HepG2 (cell line): Measurements from ENCODE around the gene CEP55. TPM values are rescaled to one million over a fixed set of nuclear protein-coding genes. Genes with fewer than 3 reads are reported as not detected.

Experiments used
- ATAC-seq: fragments of 200-7000 bp; cut with Tn5 transposase; 3 replicates; pipeline ENCODE4 v1.9.1; 2020; ENCODE audit warnings: mild to moderate bottlenecking, moderate library complexity
- BruUV-seq: library from RNA; stranded (reverse); fragments of 400-500 nt; replicated peaks from 2 replicates; lab custom pipeline; 2021; lab: Mats Ljungman, UMichigan
- CTCF ChIA-PET: fragments of 300-600 bp; formaldehyde crosslinking; extraction: SDS; loops from one replicate; lab custom pipeline; 2021; ENCODE audit warnings: low total read pairs, inconsistent platforms, low intra/inter-chr PET ratio; lab: Yijun Ruan, JAX
- POLR2A ChIA-PET: fragments of 350-600 bp; sonication (Branson Sonifier 250); formaldehyde crosslinking; loops from one replicate; lab custom pipeline; 2020; ENCODE audit warnings: antibody characterized with exemption, inconsistent platforms; lab: Yijun Ruan, JAX
- DNase-seq: peaks from one replicate; pipeline ENCODE4 v3.0.0-alpha.2; 2015; ENCODE audit warnings: low spot score
- FAIRE-seq: peaks from 3 replicates; lab custom pipeline; 2011; peaks lifted over from hg19 to GRCh38; lab: Jason Lieb, UNC
- H2AFZ ChIP-seq: one replicate; pipeline ENCODE4 v1.6.1; 2011; ENCODE audit warnings: low read length, inconsistent platforms
- H3K27ac ChIP-seq: fragments of 300-600 bp; 3 replicates; pipeline ENCODE4 v1.8.0; 2011; ENCODE audit warnings: mixed run types, mild to moderate bottlenecking, mixed read lengths, low read length, inconsistent platforms; ENCODE audit not compliant: insufficient read depth; ENCODE audit errors: extremely low read length
- H3K27me3 ChIP-seq, 2 experiments: fragments of 200-600 bp in 1 of 2; 2 replicates in 1 of 2; 3 replicates in 1 of 2; pipeline versions ENCODE4 v1.6.0 to v1.8.0; 2011; ENCODE audit warnings: low read length in 2 of 2, mild to moderate bottlenecking in 2 of 2, moderate library complexity in 2 of 2, inconsistent platforms in 1 of 2; ENCODE audit not compliant: insufficient read depth in 2 of 2, control insufficient read depth in 1 of 2
- H3K36me3 ChIP-seq, 2 experiments: fragments of 200-600 bp in 1 of 2; replicated peaks in 1 of 2; 2 replicates in 1 of 2; 3 replicates in 1 of 2; pipeline versions ENCODE4 v1.5.1 to v1.8.0; 2011; ENCODE audit warnings: low read length in 2 of 2, inconsistent platforms in 1 of 2; ENCODE audit not compliant: insufficient read depth in 2 of 2, control insufficient read depth in 1 of 2
- H3K4me1 ChIP-seq: 2 replicates; pipeline ENCODE4 v1.5.1; 2012; ENCODE audit warnings: low read length, inconsistent platforms; ENCODE audit not compliant: insufficient read depth
- H3K4me2 ChIP-seq: 2 replicates; pipeline ENCODE4 v1.6.0; 2011; ENCODE audit warnings: low read depth, low read length, inconsistent platforms
- H3K4me3 ChIP-seq, 3 experiments: fragments of 200-600 bp in 1 of 3; sonication (generic), shearing (Covaris generic) in 1 of 3; replicated peaks in 1 of 3; 2 replicates each; pipeline ENCODE4 v1.5.1; 2011 to 2016; ENCODE audit warnings: low read length in 3 of 3, inconsistent platforms in 2 of 3, low read depth in 2 of 3, mild to moderate bottlenecking in 2 of 3, control low read depth in 1 of 3, mixed read lengths in 1 of 3; ENCODE audit not compliant: insufficient read depth in 1 of 3
- H3K79me2 ChIP-seq: one replicate; pipeline ENCODE4 v1.6.1; 2011; ENCODE audit warnings: low read length, inconsistent platforms; ENCODE audit not compliant: insufficient read depth
- H3K9ac ChIP-seq: 2 replicates; pipeline ENCODE4 v1.6.0; 2011; ENCODE audit warnings: mild to moderate bottlenecking, low read depth, low read length, inconsistent platforms; ENCODE audit not compliant: insufficient read depth
- H3K9me3 ChIP-seq: 2 replicates; pipeline ENCODE4 v1.5.1; 2012; ENCODE audit warnings: mild to moderate bottlenecking, low read length
- H4K20me1 ChIP-seq: 2 replicates; pipeline ENCODE4 v1.6.0; 2011; ENCODE audit warnings: inconsistent platforms, mild to moderate bottlenecking, low read length, moderate library complexity; ENCODE audit not compliant: insufficient read depth
- ASH2L ChIP-seq: fragments of 300-600, 200-600 bp; sonication (generic); IDR thresholded peaks from 2 replicates; pipeline ENCODE4 v1.7.0; 2017; ENCODE audit warnings: low read depth, mild to moderate bottlenecking, moderate library complexity, mixed read lengths, low read length; ENCODE audit not compliant: insufficient read length
- ZNF33A ChIP-seq: sonication (generic); formaldehyde crosslinking; IDR thresholded peaks from 2 replicates; pipeline ENCODE4 v1.5.1; 2020; ENCODE audit warnings: missing genetic modification reagents, mild to moderate bottlenecking, moderate library complexity, borderline replicate concordance
- ZNF543 ChIP-seq: sonication (generic); formaldehyde crosslinking; IDR thresholded peaks from 2 replicates; pipeline ENCODE4 v1.4.0; 2020; ENCODE audit warnings: mild to moderate bottlenecking, missing genetic modification reagents
- WGBS: methylation state at CpG from one replicate; pipeline ENCODE4 v1.1.6; 2017; ENCODE audit warnings: low lambda C conversion rate; 5-methylcytosine and 5-hydroxymethylcytosine counted together
- in situ Hi-C: cut with HindIII; loops from 2 replicates; pipeline ENCODE4 v1.10.0; 2017; ENCODE audit warnings: low pct_unique_long_range_greater_than_20kb; ENCODE audit not compliant: extremely low pct_ligation_motif_present
- intact Hi-C: fragments of 100-400 bp; cut with micrococcal nuclease; formaldehyde crosslinking; loops from one replicate; pipeline ENCODE4 v1.10.0; 2022; ENCODE audit not compliant: unreplicated experiment
- polyA plus RNA-seq, 8 experiments: library from polyadenylated mRNA; depleted of rRNA in 3 of 8; stranded (reverse) in 7 of 8; unstranded in 1 of 8; fragments of >200 nt; fragmentation: Illumina TruSeq in 4 of 8; extraction: Trizol in 4 of 8; gene quantifications; 2 replicates each; pipeline versions ENCODE4 v1.2.1 to v1.2.3, GENCODE V29; 2011 to 2016; ENCODE audit warnings: low read depth in 4 of 8, missing spikeins in 1 of 8, mixed read lengths in 1 of 8; ENCODE audit not compliant: insufficient read depth in 1 of 8
- total RNA-seq, 5 experiments: library from RNA; depleted of rRNA; stranded (reverse); fragments of >200 nt; fragmentation: Illumina TruSeq; extraction: Trizol; gene quantifications; 2 replicates each; pipeline ENCODE4 v1.2.3, GENCODE V29; 2016; ENCODE audit warnings: low read depth in 1 of 5
- TF ChIP-seq, protein P1 (sequence below): sonication (generic); formaldehyde crosslinking; IDR thresholded peaks from 2 replicates; pipeline ENCODE4 v1.9.0; 2021; ENCODE audit warnings: missing genetic modification reagents, borderline replicate concordance
- TF ChIP-seq, protein P2 (sequence below): sonication (generic); formaldehyde crosslinking; conservative IDR thresholded peaks from 2 replicates; pipeline ENCODE4 v1.8.0; 2022; ENCODE audit warnings: low read depth, missing genetic modification reagents

The CEP55 gene
- total and polyA plus RNA-seq, 2 of the 13 experiments (the other 11 are each of a cell fraction or from before 2014, with no cell fraction given) = 6.5 to 17.1 TPM

DNA sequence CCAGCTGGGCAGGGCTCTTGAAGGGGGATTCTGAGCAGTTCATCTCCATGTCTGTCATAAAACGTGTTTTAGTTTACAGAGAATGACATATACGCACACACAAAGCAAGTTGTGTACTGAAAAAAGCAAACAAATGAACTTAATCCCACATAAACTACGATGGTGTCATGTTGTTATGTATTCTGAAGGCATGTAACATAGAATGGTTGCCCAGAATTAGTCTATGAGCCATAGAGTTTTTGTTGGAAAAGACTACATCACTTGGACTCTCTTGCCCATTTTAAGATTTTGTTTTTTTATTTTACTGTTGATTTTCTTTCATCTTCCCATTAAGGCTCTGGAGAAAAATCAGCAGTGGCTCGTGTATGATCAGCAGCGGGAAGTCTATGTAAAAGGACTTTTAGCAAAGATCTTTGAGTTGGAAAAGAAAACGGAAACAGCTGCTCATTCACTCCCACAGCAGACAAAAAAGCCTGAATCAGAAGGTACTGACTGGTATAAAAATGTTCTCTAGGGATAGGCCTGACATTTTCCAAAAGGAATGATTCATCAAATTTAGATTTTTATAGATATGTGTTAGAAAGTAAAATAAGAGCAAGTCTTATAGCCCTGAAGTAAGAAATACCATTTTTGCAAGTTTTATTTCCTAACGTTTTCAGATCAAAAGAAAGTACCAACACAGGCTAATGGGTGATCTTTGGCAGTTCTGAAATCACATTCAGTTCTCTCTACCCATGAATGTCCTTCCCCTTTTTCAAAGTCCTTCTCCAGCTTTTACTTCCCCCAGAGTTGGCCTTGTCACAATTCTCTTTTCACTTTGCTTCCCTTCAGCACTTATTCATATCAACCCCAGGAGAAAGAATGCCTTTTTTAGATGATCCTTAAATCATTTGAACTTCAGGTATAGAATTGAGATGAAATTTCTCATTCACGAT is 18.9 kb downstream of the CEP55 start:
- peaks cover 4 to 32% of the 10 kb centered on the region in 2 experiments; a peak in 4 of 5 replicates for H3K36me3 ChIP-seq
- WGBS = 86% methylated on average over 8 of the region's 8 CpGs
- POLR2A ChIA-PET = no interaction called here

DNA sequence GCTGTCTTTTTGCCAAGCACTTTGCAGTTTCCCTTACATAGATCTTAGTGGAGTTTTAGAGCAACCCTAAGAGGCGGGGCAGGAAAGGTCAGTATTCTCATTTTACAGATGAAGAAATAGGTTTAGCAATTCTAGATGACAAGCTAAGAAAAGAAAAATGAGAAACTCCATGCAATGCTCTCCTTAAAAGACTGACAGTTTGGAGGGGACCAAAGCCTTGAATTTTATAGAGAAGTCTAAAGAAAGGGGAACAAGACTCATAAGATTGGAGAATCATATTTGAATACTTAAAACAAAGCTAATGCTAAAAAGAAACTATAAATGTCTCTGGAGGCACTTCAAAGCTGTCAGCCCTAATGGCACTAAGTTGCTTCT is 19.6 kb downstream of the CEP55 start:
- Histone ChIP-seq H3K9ac (no peak overlapping the region), H4K20me1 (no peaks in the 10 kb centered on the region), H3K9me3 (no peaks in the 10 kb centered on the region), H3K79me2 (no peaks in the 10 kb centered on the region), H3K27me3 (no peaks in the 10 kb centered on the region), H2AFZ (no peak overlapping the region), H3K4me3 (no peak overlapping the region), H3K4me1 (no peaks in the 10 kb centered on the region), H3K27ac (no peak overlapping the region), H3K36me3 (peaks cover 4 to 33% of the 10 kb centered on the region in 2 experiments; a peak in 4 of 5 replicates), H3K4me2 (no peak overlapping the region)
- BruUV-seq = no TSS peak
- DNase-seq (no peak), ATAC-seq (no peak), FAIRE-seq (no peak)
- ChIA-PET CTCF (no interaction called here), POLR2A (no interaction called here)
- WGBS = 96% methylated on average over 1 of the region's 1 CpG
- TF ChIP-seq, protein P1, sequence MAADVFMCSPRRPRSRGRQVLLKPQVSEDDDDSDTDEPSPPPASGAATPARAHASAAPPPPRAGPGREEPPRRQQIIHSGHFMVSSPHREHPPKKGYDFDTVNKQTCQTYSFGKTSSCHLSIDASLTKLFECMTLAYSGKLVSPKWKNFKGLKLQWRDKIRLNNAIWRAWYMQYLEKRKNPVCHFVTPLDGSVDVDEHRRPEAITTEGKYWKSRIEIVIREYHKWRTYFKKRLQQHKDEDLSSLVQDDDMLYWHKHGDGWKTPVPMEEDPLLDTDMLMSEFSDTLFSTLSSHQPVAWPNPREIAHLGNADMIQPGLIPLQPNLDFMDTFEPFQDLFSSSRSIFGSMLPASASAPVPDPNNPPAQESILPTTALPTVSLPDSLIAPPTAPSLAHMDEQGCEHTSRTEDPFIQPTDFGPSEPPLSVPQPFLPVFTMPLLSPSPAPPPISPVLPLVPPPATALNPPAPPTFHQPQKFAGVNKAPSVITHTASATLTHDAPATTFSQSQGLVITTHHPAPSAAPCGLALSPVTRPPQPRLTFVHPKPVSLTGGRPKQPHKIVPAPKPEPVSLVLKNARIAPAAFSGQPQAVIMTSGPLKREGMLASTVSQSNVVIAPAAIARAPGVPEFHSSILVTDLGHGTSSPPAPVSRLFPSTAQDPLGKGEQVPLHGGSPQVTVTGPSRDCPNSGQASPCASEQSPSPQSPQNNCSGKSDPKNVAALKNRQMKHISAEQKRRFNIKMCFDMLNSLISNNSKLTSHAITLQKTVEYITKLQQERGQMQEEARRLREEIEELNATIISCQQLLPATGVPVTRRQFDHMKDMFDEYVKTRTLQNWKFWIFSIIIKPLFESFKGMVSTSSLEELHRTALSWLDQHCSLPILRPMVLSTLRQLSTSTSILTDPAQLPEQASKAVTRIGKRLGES = no peak
- in situ Hi-C loops (no loop called here), intact Hi-C loops (no loop called here)

More for the DNA sequence above, 18.9 kb downstream of the CEP55 start:
- no peaks in the 10 kb centered on the region for H3K4me1 ChIP-seq
- no peaks in the 10 kb centered on the region for H4K20me1 ChIP-seq
- no peak overlapping the region for H2AFZ ChIP-seq
- in situ Hi-C loops (no loop called here), intact Hi-C loops (no loop called here)
- no peak overlapping the region for H3K4me3 ChIP-seq
- DNase-seq (no peak), ATAC-seq (no peak), FAIRE-seq (no peak)
- no peak overlapping the region for H3K9ac ChIP-seq
- no TSS peak for BruUV-seq
- no peaks in the 10 kb centered on the region for H3K9me3 ChIP-seq
- H3K27me3 ChIP-seq = no peaks in the 10 kb centered on the region
- CTCF ChIA-PET = no interaction called here
- H3K27ac ChIP-seq = no peak overlapping the region
- no peaks in the 10 kb centered on the region for H3K79me2 ChIP-seq
- no peak for TF ChIP-seq ZNF33A (CRISPR knock-in tag)
- no peak for TF ChIP-seq ASH2L
- TF ChIP-seq ZNF543 = no peak
- TF ChIP-seq, protein P2, sequence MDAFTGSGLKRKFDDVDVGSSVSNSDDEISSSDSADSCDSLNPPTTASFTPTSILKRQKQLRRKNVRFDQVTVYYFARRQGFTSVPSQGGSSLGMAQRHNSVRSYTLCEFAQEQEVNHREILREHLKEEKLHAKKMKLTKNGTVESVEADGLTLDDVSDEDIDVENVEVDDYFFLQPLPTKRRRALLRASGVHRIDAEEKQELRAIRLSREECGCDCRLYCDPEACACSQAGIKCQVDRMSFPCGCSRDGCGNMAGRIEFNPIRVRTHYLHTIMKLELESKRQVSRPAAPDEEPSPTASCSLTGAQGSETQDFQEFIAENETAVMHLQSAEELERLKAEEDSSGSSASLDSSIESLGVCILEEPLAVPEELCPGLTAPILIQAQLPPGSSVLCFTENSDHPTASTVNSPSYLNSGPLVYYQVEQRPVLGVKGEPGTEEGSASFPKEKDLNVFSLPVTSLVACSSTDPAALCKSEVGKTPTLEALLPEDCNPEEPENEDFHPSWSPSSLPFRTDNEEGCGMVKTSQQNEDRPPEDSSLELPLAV (CRISPR knock-in tag) = no peak
- H3K4me2 ChIP-seq = no peak overlapping the region
